ENCODE results near the gene SUSD6. TPM values are rescaled to one million over a fixed set of nuclear protein-coding genes. Genes with fewer than 3 reads are reported as not detected.
A peak's percentile ranks its signal among the peaks of the same experiment; 100 is the strongest.

Gene SUSD6
- total RNA-seq, 1 experiment from 2014 or later = 21.5 TPM

- ChIA-PET POLR2A (no interaction called here), CTCF (interaction anchor here (0.7 to 2.4 kb wide), 10 partner anchors 8 to 99 kb away, joined by 3 to 52 read pairs (median 4); no protein-coding TSS in a partner anchor)
- Mint-ChIP-seq H3K9me3 (ENCODE audit: unreplicated experiment) (no peaks in the 10 kb centered on the region), H3K4me1 (ENCODE audit: low read depth, unreplicated experiment) (peaks cover 31% of the 10 kb centered on the region), H3K27ac (ENCODE audit: unreplicated experiment) (no peak overlapping the region), H3K4me3 (ENCODE audit: unreplicated experiment) (peak overlapping the region; percentile 87), H3K36me3 (ENCODE audit: insufficient read depth, unreplicated experiment) (peaks cover 4% of the 10 kb centered on the region), H3K27me3 (ENCODE audit: insufficient read depth, unreplicated experiment) (peaks cover 3% of the 10 kb centered on the region)
- H3K36me3 ChIP-seq (ENCODE audit: control insufficient read depth, insufficient read depth, low read length) = no peaks in the 10 kb centered on the region
- TF ChIP-seq CTCF (IDR thresholded peaks at IDR 0.05; ENCODE audit: insufficient read depth in 1 of 2, low read depth in 1 of 2, low read length in 1 of 2, severe bottlenecking in 1 of 2, unreplicated experiment in 1 of 2) = no peak
- intact Hi-C loops (cut with micrococcal nuclease; ENCODE audit: unreplicated experiment) = loop anchor here (1.0 to 5.0 kb wide), 3 partner anchors 39 to 332 kb away; no protein-coding TSS in a partner anchor
- 0 out of 2 replicates have a peak overlapping the region, but pooled peaks have one; percentile 5 for H3K4me3 ChIP-seq (ENCODE audit: low read depth, low read length)
- H3K4me1 ChIP-seq = peaks cover 46% of the 10 kb centered on the region
- H3K9me3 ChIP-seq = no peaks in the 10 kb centered on the region
- no TSS peak for BruUV-seq (replicated peaks)
- DNase-seq = peak; percentile 64 to 68
- no peaks in the 10 kb centered on the region for H3K27me3 ChIP-seq (replicated peaks; ENCODE audit: control insufficient read depth, insufficient read depth, low read length)
These were observed 37.5 kb upstream of the SUSD6 start for GRCh38 chr14:69573831-69574262.

GRCh38 chr14:69574263-69574953, 37.0 kb upstream of the SUSD6 start, which contains the start of gene CCDC177:
CCDC177 (minus strand) TSS chr14:69574871; CDS start chr14:69573622, 1,249 bp downstream.
- peak within 1 kb of the TSS; percentile 39 for H3K27ac Mint-ChIP-seq (ENCODE audit: unreplicated experiment)
- POLR2A ChIA-PET = interaction anchor here (0.8 kb wide), 1 partner anchor 39 kb away, joined by 4 read pairs; no protein-coding TSS in a partner anchor
- CTCF ChIA-PET = interaction anchor here (0.6 to 2.4 kb wide), 13 partner anchors 9 to 222 kb away, joined by 3 to 52 read pairs (median 3); partner anchors contain the start of gene SLC10A1
- H3K27me3 Mint-ChIP-seq (ENCODE audit: insufficient read depth, unreplicated experiment) = peaks cover 3% of the 10 kb centered on the region
- H3K9me3 Mint-ChIP-seq (ENCODE audit: unreplicated experiment) = no peaks in the 10 kb centered on the region
- H3K4me1 Mint-ChIP-seq (ENCODE audit: low read depth, unreplicated experiment) = peaks cover 31% of the 10 kb centered on the region
- Histone ChIP-seq H3K4me1 (peaks cover 40% of the 10 kb centered on the region), H3K36me3 (ENCODE audit: control insufficient read depth, insufficient read depth, low read length) (no peaks in the 10 kb centered on the region), H3K9me3 (no peaks in the 10 kb centered on the region), H3K27me3 (replicated peaks; ENCODE audit: control insufficient read depth, insufficient read depth, low read length) (no peaks in the 10 kb centered on the region), H3K4me3 (ENCODE audit: low read depth, low read length) (peak within 1 kb of the TSS; percentile 26)
- peaks cover 4% of the 10 kb centered on the region for H3K36me3 Mint-ChIP-seq (ENCODE audit: insufficient read depth, unreplicated experiment)
- intact Hi-C loops (cut with micrococcal nuclease; ENCODE audit: unreplicated experiment) = loop anchor here (1.0 to 5.0 kb wide), 3 partner anchors 39 to 332 kb away; no protein-coding TSS in a partner anchor
- peak; percentile 89 to 92 for TF ChIP-seq CTCF (IDR thresholded peaks at IDR 0.05; ENCODE audit: insufficient read depth in 1 of 2, low read depth in 1 of 2, low read length in 1 of 2, severe bottlenecking in 1 of 2, unreplicated experiment in 1 of 2)
- BruUV-seq (replicated peaks) = no TSS peak
- DNase-seq = peak; percentile 59 to 81
- H3K4me3 Mint-ChIP-seq (ENCODE audit: unreplicated experiment) = peak within 1 kb of the TSS; percentile 87

GRCh38 chr14:69574954-69575295, 36.5 kb upstream of the SUSD6 start:
- ChIA-PET CTCF (interaction anchor here (0.6 to 2.4 kb wide), 8 partner anchors 18 to 222 kb away, joined by 3 to 52 read pairs (median 3); partner anchors contain the start of gene SLC10A1), POLR2A (interaction anchor here (0.6 to 0.8 kb wide), 2 partner anchors 39 to 106 kb away, joined by 3 to 4 read pairs; no protein-coding TSS in a partner anchor)
- no peak for DNase-seq
- Histone ChIP-seq H3K4me1 (peaks cover 35% of the 10 kb centered on the region), H3K27me3 (replicated peaks; ENCODE audit: control insufficient read depth, insufficient read depth, low read length) (no peaks in the 10 kb centered on the region), H3K9me3 (no peaks in the 10 kb centered on the region), H3K36me3 (ENCODE audit: control insufficient read depth, insufficient read depth, low read length) (no peaks in the 10 kb centered on the region), H3K4me3 (ENCODE audit: low read depth, low read length) (no peak overlapping the region)
- H3K36me3 Mint-ChIP-seq (ENCODE audit: insufficient read depth, unreplicated experiment) = peaks cover 4% of the 10 kb centered on the region
- no TSS peak for BruUV-seq (replicated peaks)
- no peak for TF ChIP-seq CTCF (IDR thresholded peaks at IDR 0.05; ENCODE audit: insufficient read depth in 1 of 2, low read depth in 1 of 2, low read length in 1 of 2, severe bottlenecking in 1 of 2, unreplicated experiment in 1 of 2)
- H3K27ac Mint-ChIP-seq (ENCODE audit: unreplicated experiment) = peak overlapping the region; percentile 39
- peaks cover 33% of the 10 kb centered on the region for H3K4me1 Mint-ChIP-seq (ENCODE audit: low read depth, unreplicated experiment)
- H3K27me3 Mint-ChIP-seq (ENCODE audit: insufficient read depth, unreplicated experiment) = peaks cover 3% of the 10 kb centered on the region
- intact Hi-C loops (cut with micrococcal nuclease; ENCODE audit: unreplicated experiment) = loop anchor here (1.0 to 5.0 kb wide), 3 partner anchors 40 to 333 kb away; no protein-coding TSS in a partner anchor
- H3K4me3 Mint-ChIP-seq (ENCODE audit: unreplicated experiment) = peak overlapping the region; percentile 87
- no peaks in the 10 kb centered on the region for H3K9me3 Mint-ChIP-seq (ENCODE audit: unreplicated experiment)

All from Caco-2 (cell line).